ENCODE results near the gene SNX24. TPM values are rescaled to one million over a fixed set of nuclear protein-coding genes. Genes with fewer than 3 reads are reported as not detected.

SNX24 gene
- total and polyA plus RNA-seq, 2 of the 4 experiments (the other 2 are of a cell fraction) = 13.8 to 15.0 TPM

- H4K5ac ChIP-seq (ENCODE audit: low read depth, low read length) = no peak overlapping the region
- CTCF ChIA-PET = no interaction called here
- no peak for TF ChIP-seq POLR2A (IDR thresholded peaks at IDR 0.05; ENCODE audit: low read depth, low read length)
- no peak for TF ChIP-seq NFE2L2 (IDR thresholded peaks at IDR 0.05; ENCODE audit: low read depth, low read length)
- no peak for TF ChIP-seq MAZ (IDR thresholded peaks at IDR 0.05; ENCODE audit: borderline replicate concordance, low read depth, low read length)
- TF ChIP-seq RAD21 (IDR thresholded peaks at IDR 0.05; ENCODE audit: low read length) = no peak
- no peak for TF ChIP-seq MAFK (IDR thresholded peaks at IDR 0.05; ENCODE audit: low read depth, low read length)
- TF ChIP-seq CTCF (conservative IDR thresholded peaks at IDR 0.05; ENCODE audit: low read depth, low read length) = no peak
- no peak for TF ChIP-seq CHD1 (IDR thresholded peaks at IDR 0.05; ENCODE audit: low read depth, low read length)
- no peak overlapping the region for H3K56ac ChIP-seq (ENCODE audit: extremely low read depth, insufficient read depth, low read length)
- peaks cover 2% of the 10 kb centered on the region; the same call in 1 of the 2 replicates for H3K36me3 ChIP-seq (ENCODE audit: control insufficient read depth, insufficient read depth, low read length)
- no TSS peak for BruUV-seq (replicated peaks)
- H2AFZ ChIP-seq (replicated peaks; ENCODE audit: low read length, poor library complexity) = no peak overlapping the region
- no CpG with 5 or more reads among the region's 1 CpG for WGBS, 2 experiments (ENCODE audit: extremely low coverage in 2 of 2, insufficient read length in 1 of 2)
- intact Hi-C loops (cut with micrococcal nuclease) = no loop called here
- H3K79me1 ChIP-seq (ENCODE audit: low read depth in 1 of 2, low read length in 2 of 2) = no peaks in the 10 kb centered on the region
- H2BK20ac ChIP-seq (ENCODE audit: low read depth, low read length) = no peak overlapping the region
- H3K27me3 ChIP-seq (ENCODE audit: control insufficient read depth, insufficient read depth, low read length) = no peaks in the 10 kb centered on the region
- in situ Hi-C loops (cut with MboI; ENCODE audit: low sequenced_read_pairs) = no loop called here
- ATAC-seq (ENCODE audit: low read depth) (no peak), DNase-seq (no peak)
- no peak overlapping the region for H4K8ac ChIP-seq (ENCODE audit: low read depth in 2 of 2, low read length in 2 of 2)
- no peak overlapping the region for H3K4me3 ChIP-seq (ENCODE audit: insufficient read depth, low read depth, low read length)
- H3K23ac ChIP-seq (ENCODE audit: low read depth, low read length) = no peak overlapping the region
- peaks cover 2% of the 10 kb centered on the region; the same call in 1 of the 2 replicates for H3K4me1 ChIP-seq (ENCODE audit: control insufficient read depth, insufficient read depth, low read length)
- H2AK9ac ChIP-seq (replicated peaks; ENCODE audit: low read depth, low read length, poor library complexity) = no peak overlapping the region
- H4K20me1 ChIP-seq (ENCODE audit: insufficient read depth, low read length) = no peaks in the 10 kb centered on the region
- H3K4ac ChIP-seq (ENCODE audit: low read depth, low read length) = no peak overlapping the region
- no peaks in the 10 kb centered on the region for H3K9me3 ChIP-seq (ENCODE audit: control insufficient read depth, insufficient read depth, low read length)
- POLR2A ChIA-PET (ENCODE audit: unreplicated experiment) = no interaction called here
- H2BK120ac ChIP-seq (ENCODE audit: low read depth, low read length) = no peak overlapping the region
- H3K4me2 ChIP-seq (ENCODE audit: low read depth, low read length) = no peak overlapping the region
- H3K14ac ChIP-seq (replicated peaks; ENCODE audit: low read depth, low read length) = no peak overlapping the region
- no peak overlapping the region for H2AK5ac ChIP-seq (ENCODE audit: low read depth, low read length)
- no peak overlapping the region for H2BK15ac ChIP-seq (ENCODE audit: low read depth, low read length)
- H3K27ac ChIP-seq (ENCODE audit: insufficient read depth, low read length) = no peak overlapping the region
- H3K18ac ChIP-seq (ENCODE audit: low read depth, low read length) = no peak overlapping the region
- dilution Hi-C loops (cut with HindIII; ENCODE audit: low sequenced_read_pairs, unreplicated experiment) = no loop called here
- no peak overlapping the region for H4K91ac ChIP-seq (ENCODE audit: insufficient read depth, low read depth, low read length)
- no peak overlapping the region for H2BK5ac ChIP-seq (ENCODE audit: low read depth, low read length, poor library complexity, severe bottlenecking)
- H3K9me1 ChIP-seq (ENCODE audit: insufficient read depth, low read length) = no peaks in the 10 kb centered on the region
- no peak overlapping the region for H3K9ac ChIP-seq (ENCODE audit: low read depth, low read length)
Measured at GRCh38 chr5:123012321-123012720, 166.9 kb downstream of the SNX24 start.
